A673 (cell line): ENCODE measurements around the gene C3. TPM values are rescaled to one million over a fixed set of nuclear protein-coding genes. Genes with fewer than 3 reads are reported as not detected.

Source experiments
- BruUV-seq: library from RNA; stranded (reverse); fragments of 400-500 nt; replicated peaks from 2 replicates; lab custom pipeline; 2021; lab: Mats Ljungman, UMichigan
- CTCF ChIA-PET: fragments of 300-600 bp; sonication (Branson Sonifier 250); formaldehyde crosslinking; loops from one replicate; lab custom pipeline; 2022; ENCODE audit warnings: antibody characterized with exemption; lab: Charles Lee
- POLR2A ChIA-PET: fragments of 300-600 bp; sonication (Branson Sonifier 250); formaldehyde crosslinking; loops from one replicate; lab custom pipeline; 2022; ENCODE audit warnings: antibody characterized with exemption; ENCODE audit not compliant: low non-redundant PET; lab: Charles Lee
- DNase-seq: peaks from one replicate; pipeline ENCODE4 v3.0.0-alpha.2; 2015; ENCODE audit warnings: low spot score
- H3K27ac ChIP-seq: fragments of 200-600 bp; sonication (generic); 2 replicates; pipeline ENCODE4 v1.5.1; 2016; ENCODE audit warnings: mixed run types, low read depth, mild to moderate bottlenecking, mixed read lengths, antibody characterized with exemption, low read length; ENCODE audit not compliant: poor library complexity, severe bottlenecking
- H3K27me3 ChIP-seq: fragments of 200-600 bp; sonication (generic); replicated peaks from 2 replicates; pipeline ENCODE4 v1.6.1; 2017; ENCODE audit warnings: mixed run types, low read depth, mild to moderate bottlenecking, mixed read lengths, antibody characterized with exemption, low read length; ENCODE audit not compliant: insufficient read depth, poor library complexity
- H3K36me3 ChIP-seq: fragments of 200-600 bp; sonication (generic); 2 replicates; pipeline ENCODE4 v1.6.1; 2016; ENCODE audit warnings: mixed run types, mild to moderate bottlenecking, mixed read lengths, antibody characterized with exemption, low read length; ENCODE audit not compliant: insufficient read depth, poor library complexity, severe bottlenecking
- H3K4me1 ChIP-seq: fragments of 200-600 bp; sonication (generic); 2 replicates; pipeline ENCODE4 v1.6.1; 2017; ENCODE audit warnings: mixed run types, mild to moderate bottlenecking, mixed read lengths, antibody characterized with exemption, low read length; ENCODE audit not compliant: insufficient read depth, poor library complexity, severe bottlenecking
- H3K4me3 ChIP-seq: fragments of 200-600 bp; sonication (generic); 2 replicates; pipeline ENCODE4 v1.5.1; 2016; ENCODE audit warnings: low read depth, mixed run types, mild to moderate bottlenecking, mixed read lengths, low read length; ENCODE audit not compliant: poor library complexity, severe bottlenecking
- H3K9me3 ChIP-seq: fragments of 200-600 bp; sonication (generic); 2 replicates; pipeline ENCODE4 v1.6.1; 2016; ENCODE audit warnings: mixed run types, low read depth, mild to moderate bottlenecking, mixed read lengths, antibody characterized with exemption, low read length; ENCODE audit not compliant: poor library complexity, severe bottlenecking
- EZH2 ChIP-seq: fragments of 200-600 bp; sonication (generic); IDR thresholded peaks from 2 replicates; pipeline ENCODE4 v1.6.1; 2017; ENCODE audit warnings: borderline replicate concordance, low read depth, mild to moderate bottlenecking, mixed read lengths, antibody characterized with exemption, low read length; ENCODE audit not compliant: poor library complexity, severe bottlenecking
- intact Hi-C: fragments of 100-400 bp; cut with micrococcal nuclease; formaldehyde crosslinking; loops from one replicate; pipeline ENCODE4 v1.10.0; 2022; ENCODE audit not compliant: unreplicated experiment
- total RNA-seq: library from RNA; stranded (reverse); gene quantifications from 2 replicates; pipeline ENCODE4 v1.2.3, GENCODE V29; 2021
- TF ChIP-seq, protein P1 (sequence below): fragments of 300-800, 200-600 bp; sonication (generic); conservative IDR thresholded peaks from 2 replicates; pipeline ENCODE4 v1.5.1; 2017; ENCODE audit warnings: low read depth, mild to moderate bottlenecking, antibody characterized with exemption, low read length, moderate library complexity, mixed read lengths

The C3 gene
- total RNA-seq, 1 experiment from 2014 or later: 1.8 TPM

DNA sequence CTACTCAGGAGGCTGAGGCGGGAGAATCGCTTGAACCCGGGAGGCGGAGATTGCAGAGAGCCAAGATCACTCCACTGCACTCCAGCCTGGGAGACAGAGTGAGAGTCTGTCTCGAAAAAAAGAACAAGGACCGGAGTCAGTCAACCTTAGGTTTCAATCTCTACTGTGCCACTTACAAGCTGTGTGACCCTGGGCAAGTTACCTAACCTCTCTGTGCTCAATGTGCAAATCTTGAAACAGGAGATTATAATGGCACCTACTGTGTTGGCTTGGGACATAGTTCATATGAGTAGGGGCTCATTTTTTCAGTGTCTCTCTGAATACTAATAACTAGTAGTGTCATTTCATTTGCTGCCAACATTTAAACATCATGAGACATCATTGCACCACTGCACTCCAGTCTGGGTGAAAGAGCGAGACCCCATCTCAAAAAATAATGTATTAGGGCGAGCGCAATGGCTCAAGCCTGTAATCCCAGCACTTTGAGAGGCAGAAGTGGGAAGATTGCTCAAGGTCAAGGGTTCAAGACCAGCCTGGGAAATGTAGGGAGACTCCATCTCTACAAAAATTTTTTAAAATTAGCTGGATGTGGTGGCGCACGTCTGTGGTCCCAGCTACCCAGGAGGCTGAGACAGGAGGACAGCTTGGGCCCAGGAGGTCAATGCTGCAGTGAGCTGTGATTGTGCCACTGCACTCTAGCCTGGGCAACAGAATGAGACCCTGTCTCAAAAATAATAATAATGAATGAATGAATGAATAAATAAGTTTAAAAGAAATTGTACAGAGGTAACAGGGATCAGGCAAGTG lies 5.5 kb downstream of the C3 start:
- no TSS peak for BruUV-seq
- CTCF ChIA-PET: no interaction called here

DNA sequence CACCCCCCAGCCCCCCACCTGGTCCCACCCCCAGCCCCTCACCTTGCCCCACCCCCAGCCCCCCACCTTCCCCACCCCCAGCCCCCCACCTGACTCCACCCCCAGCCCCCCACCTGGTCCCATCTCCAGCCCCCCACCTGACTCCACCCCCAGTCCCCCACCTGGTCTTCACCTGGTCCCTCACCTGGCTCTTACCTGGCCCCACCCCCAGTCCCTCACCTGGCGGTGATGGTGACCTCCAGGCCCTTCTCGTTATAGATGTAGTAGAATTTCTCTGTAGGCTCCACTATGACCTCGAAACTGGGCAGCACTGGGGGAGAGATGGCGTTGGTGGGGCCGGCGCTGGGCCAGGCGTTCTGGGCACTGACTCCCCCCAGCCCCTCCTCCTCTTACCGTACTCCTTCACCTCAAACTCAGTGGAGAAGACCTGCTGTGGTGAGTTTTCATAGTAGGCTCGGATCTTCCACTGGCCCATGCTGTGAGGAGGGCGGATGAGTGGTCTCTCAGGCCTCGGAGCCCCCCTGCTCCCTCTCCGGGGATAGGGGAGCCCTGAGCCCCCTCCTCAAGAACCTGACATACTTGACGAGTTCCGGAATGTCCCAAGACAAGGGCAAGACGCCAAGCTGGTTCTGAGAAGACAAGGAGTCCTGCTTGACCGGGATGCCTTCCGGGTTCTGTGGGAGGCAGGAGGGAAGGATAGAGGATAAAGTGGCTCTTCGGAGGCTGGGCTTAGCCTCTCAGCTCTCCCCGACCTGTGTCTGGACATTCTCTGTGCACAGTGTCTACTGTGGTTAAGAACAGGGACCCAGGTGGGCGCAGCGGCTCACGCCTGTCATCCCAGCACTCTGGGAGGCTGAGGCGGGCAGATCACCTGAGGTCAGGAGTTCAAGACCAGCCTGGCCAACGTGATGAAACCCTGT lies 6.4 kb downstream of the C3 start:
- TF ChIP-seq, protein P1, sequence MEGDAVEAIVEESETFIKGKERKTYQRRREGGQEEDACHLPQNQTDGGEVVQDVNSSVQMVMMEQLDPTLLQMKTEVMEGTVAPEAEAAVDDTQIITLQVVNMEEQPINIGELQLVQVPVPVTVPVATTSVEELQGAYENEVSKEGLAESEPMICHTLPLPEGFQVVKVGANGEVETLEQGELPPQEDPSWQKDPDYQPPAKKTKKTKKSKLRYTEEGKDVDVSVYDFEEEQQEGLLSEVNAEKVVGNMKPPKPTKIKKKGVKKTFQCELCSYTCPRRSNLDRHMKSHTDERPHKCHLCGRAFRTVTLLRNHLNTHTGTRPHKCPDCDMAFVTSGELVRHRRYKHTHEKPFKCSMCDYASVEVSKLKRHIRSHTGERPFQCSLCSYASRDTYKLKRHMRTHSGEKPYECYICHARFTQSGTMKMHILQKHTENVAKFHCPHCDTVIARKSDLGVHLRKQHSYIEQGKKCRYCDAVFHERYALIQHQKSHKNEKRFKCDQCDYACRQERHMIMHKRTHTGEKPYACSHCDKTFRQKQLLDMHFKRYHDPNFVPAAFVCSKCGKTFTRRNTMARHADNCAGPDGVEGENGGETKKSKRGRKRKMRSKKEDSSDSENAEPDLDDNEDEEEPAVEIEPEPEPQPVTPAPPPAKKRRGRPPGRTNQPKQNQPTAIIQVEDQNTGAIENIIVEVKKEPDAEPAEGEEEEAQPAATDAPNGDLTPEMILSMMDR: no peak
- TF ChIP-seq EZH2: no peak
- POLR2A ChIA-PET: no interaction called here
- no peaks in the 10 kb centered on the region for H3K4me1 ChIP-seq
- no TSS peak for BruUV-seq
- no peaks in the 10 kb centered on the region for H3K36me3 ChIP-seq
- intact Hi-C loops: no loop called here
- H3K9me3 ChIP-seq: no peaks in the 10 kb centered on the region
- CTCF ChIA-PET: no interaction called here
- H3K4me3 ChIP-seq: no peak overlapping the region
- peaks cover 4% of the 10 kb centered on the region for H3K27me3 ChIP-seq
- no peak overlapping the region for H3K27ac ChIP-seq
- no peak for DNase-seq

More for the DNA sequence above, 5.5 kb downstream of the C3 start:
- H3K4me3 ChIP-seq: no peak overlapping the region
- POLR2A ChIA-PET: no interaction called here
- H3K27me3 ChIP-seq: peaks cover 4% of the 10 kb centered on the region
- no peaks in the 10 kb centered on the region for H3K4me1 ChIP-seq
- intact Hi-C loops: no loop called here
- DNase-seq: no peak
- no peaks in the 10 kb centered on the region for H3K36me3 ChIP-seq
- H3K27ac ChIP-seq: no peak overlapping the region
- TF ChIP-seq, protein P1: no peak
- no peaks in the 10 kb centered on the region for H3K9me3 ChIP-seq

DNA sequence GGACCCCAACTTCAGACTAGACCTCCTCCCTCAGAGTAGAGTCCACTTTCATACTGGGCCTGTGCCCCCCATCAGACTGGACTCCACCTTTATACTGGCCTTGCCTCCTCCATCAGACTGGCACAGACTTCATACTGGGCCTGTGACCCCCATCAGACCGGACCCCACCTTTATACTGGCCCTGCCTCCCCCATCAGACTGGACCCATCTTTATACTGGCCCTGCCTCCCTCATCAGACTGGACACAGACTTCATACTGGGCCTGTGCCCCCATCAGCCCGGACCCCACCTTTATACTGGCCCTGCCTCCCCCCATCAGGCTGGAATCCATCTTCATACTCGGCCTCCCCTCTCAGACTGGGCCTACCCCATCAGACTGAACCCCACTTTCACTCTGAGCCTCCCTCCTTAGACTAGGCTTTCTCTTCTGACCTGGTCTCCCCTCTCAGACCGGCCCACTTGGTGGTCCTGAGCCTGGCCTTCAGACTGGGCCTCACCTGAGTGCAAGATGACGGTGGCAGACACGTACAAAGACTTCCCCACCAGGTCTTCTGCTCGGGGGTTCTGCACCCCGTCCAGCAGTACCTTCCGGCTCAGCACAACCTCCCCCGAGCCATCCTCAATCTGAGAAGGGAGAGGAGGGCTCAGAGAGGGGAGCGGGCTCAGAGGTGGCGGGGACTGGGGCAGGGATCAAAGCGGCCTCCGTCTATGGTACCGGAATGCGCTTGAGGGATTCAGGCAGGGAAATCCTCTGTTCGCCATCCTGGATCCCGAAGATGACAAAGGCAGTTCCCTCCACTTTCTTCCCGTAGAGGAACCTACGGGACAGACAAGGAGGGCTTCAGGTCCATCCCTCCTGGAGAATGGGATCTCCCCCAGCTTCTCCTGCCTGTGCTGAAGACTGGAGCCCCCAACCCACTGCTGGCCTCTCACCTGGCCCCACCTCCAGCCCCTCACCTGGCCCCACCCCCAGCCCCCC lies 7.5 kb downstream of the C3 start:
- CTCF ChIA-PET: no interaction called here
- no peak for DNase-seq
- no TSS peak for BruUV-seq
- intact Hi-C loops: no loop called here
- Histone ChIP-seq H3K4me3 (no peak overlapping the region), H3K27ac (no peak overlapping the region), H3K36me3 (no peaks in the 10 kb centered on the region), H3K9me3 (no peaks in the 10 kb centered on the region), H3K27me3 (peaks cover 4% of the 10 kb centered on the region), H3K4me1 (no peaks in the 10 kb centered on the region)
- TF ChIP-seq, protein P1: no peak
- TF ChIP-seq EZH2: no peak
- POLR2A ChIA-PET: no interaction called here
